Measurements from ENCODE around the gene ACBD7.

The ACBD7 gene

GRCh38 chr10:15084502-15084922, 4.1 kb downstream of the ACBD7 start:
- no peak for DNase-seq

GRCh38 chr10:15083674-15084501, 4.7 kb downstream of the ACBD7 start:
- DNase-seq = no peak

DNA sequence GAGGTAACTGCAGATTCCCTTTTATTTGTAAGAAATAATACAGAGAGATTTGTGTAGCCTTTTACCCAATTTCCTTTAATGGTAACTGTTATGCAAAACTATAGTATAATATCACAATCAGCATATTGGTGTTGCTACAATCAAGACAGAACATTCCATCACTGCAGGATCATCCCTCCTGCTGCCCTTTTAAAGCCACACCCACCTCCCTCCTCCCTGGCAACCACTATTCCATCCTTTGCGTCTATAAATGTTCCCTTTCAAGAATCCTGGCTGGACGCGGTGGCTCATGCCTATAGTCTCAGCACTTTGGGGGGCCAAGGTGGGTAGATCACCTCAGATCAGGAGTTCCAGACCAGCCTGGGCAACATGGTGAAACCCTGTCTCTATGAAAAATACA, 13.2 kb downstream of the ACBD7 start:
- no peak for DNase-seq

GRCh38 chr10:15072358-15072757, 16.2 kb downstream of the ACBD7 start:
- DNase-seq = no peak

GRCh38 chr10:15069230-15069629, 19.3 kb downstream of the ACBD7 start:
- DNase-seq = no peak

GRCh38 chr10:15068802-15069201, 19.8 kb downstream of the ACBD7 start:
- DNase-seq = no peak

DNA sequence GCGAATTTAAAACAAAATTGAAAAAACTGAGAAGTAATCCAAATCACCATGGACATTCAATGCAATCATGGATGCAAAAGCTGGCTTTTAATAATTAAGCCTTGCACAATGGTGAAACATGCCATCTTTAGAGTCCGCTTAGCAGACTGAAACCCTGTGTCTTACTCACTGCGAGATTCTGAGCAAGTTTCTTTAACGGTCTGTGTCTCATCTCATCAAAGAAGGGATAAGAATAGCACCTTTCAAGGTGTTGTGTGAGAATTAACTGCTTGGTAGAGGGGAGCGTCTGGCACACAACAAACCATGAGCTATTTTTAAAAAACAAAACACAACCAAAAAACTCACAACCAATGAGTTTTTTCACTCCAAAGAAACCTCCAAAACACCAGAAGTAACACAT, 21.4 kb downstream of the ACBD7 start:
- DNase-seq = no peak

DNA sequence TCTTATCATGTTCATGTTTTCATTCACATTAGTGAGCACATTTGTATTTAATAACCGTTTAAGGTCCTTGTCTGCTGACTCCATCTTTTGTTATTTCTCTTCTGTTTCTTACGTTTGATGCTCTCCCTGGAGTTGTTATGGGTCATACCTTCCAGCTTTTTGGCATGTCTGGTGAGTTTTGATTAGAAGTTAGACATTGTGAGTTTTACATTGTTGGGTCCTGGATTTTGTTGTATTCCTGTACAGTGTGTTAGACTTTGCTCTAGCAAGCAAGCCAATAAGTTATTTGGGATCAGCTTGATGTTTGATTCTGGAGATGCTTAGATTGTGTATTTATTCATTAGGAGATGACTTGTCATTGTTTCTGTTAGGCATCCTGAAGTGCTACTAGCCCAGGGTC, 27.9 kb downstream of the ACBD7 start:
- DNase-seq = no peak

GRCh38 chr10:15059914-15060313, 28.7 kb downstream of the ACBD7 start:
- no peak for DNase-seq

DNA sequence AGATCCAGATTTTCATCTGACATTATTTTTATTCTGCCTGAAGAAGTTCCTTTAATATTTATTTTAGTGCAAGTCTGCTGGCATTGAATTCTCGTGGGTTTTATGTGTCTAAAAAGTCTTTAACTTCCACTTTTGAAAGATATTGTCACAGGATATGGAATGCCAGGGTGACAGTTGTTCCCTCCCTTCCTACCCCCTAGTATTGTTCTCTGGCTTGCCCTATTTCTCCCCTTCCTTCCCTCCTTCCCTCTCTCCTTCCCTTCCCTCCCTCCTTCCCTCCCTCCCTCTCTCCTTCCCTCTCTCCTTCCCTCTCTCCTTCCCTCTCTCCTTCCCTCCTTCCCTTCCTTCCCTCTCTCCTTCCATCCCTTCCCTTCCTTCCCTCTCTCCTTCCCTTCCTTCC, 29.9 kb downstream of the ACBD7 start:
- DNase-seq = no peak

GRCh38 chr10:15053061-15053460, 35.5 kb downstream of the ACBD7 start:
- DNase-seq = no peak

- no peak for DNase-seq
Measured at GRCh38 chr10:15052121-15052520, 36.5 kb downstream of the ACBD7 start.

DNA sequence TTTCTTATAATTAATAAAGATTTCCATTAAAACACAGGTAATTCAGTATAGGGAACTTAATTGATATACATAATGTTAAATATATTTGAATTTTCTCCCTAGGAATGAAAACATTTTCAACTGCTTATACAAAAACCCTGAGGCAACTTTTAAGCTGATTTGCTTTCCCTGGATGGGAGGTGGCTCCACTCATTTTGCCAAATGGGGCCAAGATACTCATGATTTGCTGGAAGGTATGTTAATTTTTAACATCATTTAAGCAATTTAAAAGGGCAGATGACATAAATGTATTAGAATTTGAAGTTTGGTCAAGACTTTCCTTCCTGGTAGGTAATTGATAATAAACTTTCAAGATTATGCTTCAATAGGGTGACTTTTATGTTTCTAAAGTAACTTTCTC, 39.0 kb downstream of the ACBD7 start:
- no peak for DNase-seq

DNA sequence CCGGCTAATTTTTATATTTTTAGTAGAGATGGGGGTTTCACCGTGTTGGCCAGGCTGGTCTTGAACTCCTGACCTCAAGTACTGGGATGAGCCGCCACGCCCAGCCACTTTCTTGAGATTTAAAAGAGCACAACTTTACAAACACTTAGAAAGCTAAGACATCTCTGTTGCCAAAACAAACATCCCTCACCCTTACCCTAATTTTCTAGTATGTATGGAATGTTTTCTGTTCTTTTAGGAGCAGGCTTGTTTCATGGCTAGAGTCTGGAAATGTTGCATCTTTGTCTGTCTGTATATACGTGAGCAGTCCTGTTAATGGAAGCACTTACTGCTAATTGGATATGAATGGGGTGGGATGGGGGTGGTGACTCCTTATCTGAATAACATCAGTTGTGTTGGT, 42.0 kb downstream of the ACBD7 start:
- no peak for DNase-seq

DNA sequence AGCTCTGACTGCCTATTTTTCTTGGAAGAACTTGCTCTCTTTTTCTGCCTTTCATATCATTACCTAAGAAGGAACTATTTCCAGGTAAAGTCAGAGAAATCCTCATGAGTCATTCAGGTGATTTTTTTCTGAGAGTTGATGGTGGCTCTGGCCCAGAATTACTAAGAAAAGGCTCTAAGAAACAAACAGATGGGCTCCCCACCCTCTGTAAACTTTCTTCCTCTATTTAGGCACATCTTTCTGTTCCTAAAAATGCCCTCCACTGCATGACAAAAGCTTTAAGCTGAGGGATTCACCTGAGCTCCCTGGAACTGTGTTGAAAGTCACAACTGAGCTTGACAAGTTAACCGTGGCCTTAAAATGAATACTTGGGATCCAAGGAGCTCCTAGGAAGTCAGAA, 43.2 kb downstream of the ACBD7 start:
- DNase-seq = no peak

- DNase-seq = no peak
Measured at GRCh38 chr10:15043674-15044073, 44.9 kb downstream of the ACBD7 start, which contains the start of gene OLAH. Gene OLAH (plus strand): TSS chr10:15043943. CDS start chr10:15047289, 3,346 bp downstream.

GRCh38 chr10:15038416-15038815, 50.2 kb downstream of the ACBD7 start:
- DNase-seq = no peak

- no peak for DNase-seq
Measured at GRCh38 chr10:15037691-15038090, 50.9 kb downstream of the ACBD7 start.

DNA sequence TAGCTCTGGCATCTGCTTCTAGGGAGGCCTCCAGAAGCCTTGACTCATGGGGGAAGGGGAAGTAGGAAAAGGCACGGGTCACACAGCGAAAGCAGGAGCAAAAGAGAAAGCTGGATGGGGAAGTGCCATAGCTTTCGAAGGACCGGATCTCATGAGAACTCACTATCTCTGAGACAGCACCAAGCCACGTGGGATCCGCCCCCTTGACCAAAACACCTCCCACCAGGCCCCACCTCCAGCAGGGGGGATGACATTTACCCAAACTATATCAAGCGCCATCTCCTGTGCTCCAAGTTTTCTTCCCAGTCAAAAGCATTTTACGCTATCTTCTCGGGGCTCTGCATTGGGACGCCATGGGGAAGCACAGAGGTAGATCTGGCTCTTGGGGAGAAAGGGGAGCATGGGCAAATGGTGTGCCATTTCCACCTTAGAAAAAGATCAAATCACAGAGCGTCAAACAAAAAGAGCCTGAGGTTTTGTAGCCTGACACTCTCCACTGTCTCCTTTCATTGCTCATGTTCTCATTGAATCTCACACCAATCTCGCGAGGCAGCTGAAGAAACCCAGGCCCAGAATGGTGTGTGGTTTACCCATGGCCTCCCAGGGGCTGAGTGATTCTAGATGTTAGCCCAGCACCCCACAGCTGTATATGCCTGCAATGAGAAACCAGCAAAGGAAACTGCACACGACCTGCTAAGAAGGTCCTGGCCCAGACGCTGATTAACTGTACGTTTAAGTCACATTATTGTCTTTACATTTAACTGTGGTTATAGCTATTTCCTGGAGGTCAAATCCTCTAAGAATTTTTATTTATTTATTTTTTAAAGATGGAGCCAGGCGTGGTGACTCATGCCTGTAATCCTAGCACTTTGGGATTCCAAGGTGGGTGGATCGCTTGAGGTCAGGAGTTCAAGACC, 52.9 kb downstream of the ACBD7 start:
- no peak for DNase-seq

DNA sequence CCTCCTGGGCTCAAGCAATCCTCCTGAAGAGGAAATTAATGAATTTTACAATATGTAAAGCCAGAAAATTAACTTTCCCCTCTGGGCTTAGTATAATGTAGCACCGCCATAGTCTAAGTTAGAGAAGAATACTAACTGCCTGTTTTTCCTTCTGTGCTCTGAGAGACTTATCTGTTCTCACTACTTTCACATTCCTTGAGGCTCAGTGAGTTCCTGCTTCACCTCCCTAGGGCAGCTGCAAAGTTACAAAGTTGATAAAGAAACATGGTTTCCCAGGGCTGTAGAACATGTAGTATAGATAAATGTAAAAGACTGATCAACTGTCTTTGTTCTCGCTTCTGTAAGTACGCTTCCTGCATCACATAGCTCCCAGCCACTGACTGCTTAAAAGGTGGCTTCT, 60.8 kb downstream of the ACBD7 start:
- DNase-seq = no peak
